ENCODE results near the gene EPHA8. TPM values are rescaled to one million over a fixed set of nuclear protein-coding genes. Genes with fewer than 3 reads are reported as not detected.

Gene EPHA8
- total and polyA plus RNA-seq, 2 of the 4 experiments (the other 2 are of a cell fraction), result not detected

- Histone ChIP-seq H3K9ac (ENCODE audit: low read depth, low read length) (no peak overlapping the region), H2AK5ac (ENCODE audit: low read depth, low read length) (no peak overlapping the region), H2BK20ac (ENCODE audit: low read depth, low read length) (no peak overlapping the region), H4K91ac (ENCODE audit: insufficient read depth, low read depth, low read length) (no peak overlapping the region), H3K4me2 (ENCODE audit: low read depth, low read length) (no peak overlapping the region), H3K56ac (ENCODE audit: extremely low read depth, insufficient read depth, low read length) (no peak overlapping the region), H3K23ac (ENCODE audit: low read depth, low read length) (no peak overlapping the region), H3K27ac (ENCODE audit: insufficient read depth, low read length) (no peak overlapping the region), H3K27me3 (ENCODE audit: control insufficient read depth, insufficient read depth, low read length) (no peaks in the 10 kb centered on the region; the same call in 1 of the 2 replicates), H4K5ac (ENCODE audit: low read depth, low read length) (no peak overlapping the region), H2BK5ac (ENCODE audit: low read depth, low read length, poor library complexity, severe bottlenecking) (no peak overlapping the region), H3K79me1 (ENCODE audit: low read depth in 1 of 2, low read length in 2 of 2) (no peaks in the 10 kb centered on the region), H4K8ac (ENCODE audit: low read depth in 2 of 2, low read length in 2 of 2) (no peak overlapping the region), H4K20me1 (ENCODE audit: insufficient read depth, low read length) (no peaks in the 10 kb centered on the region), H3K9me1 (ENCODE audit: insufficient read depth, low read length) (peaks cover 3% of the 10 kb centered on the region; the same call in 1 of the 2 replicates), H2AK9ac (replicated peaks; ENCODE audit: low read depth, low read length, poor library complexity) (no peak overlapping the region), H2BK15ac (ENCODE audit: low read depth, low read length) (no peak overlapping the region), H3K36me3 (ENCODE audit: control insufficient read depth, insufficient read depth, low read length) (0 out of 2 replicates have a peak, but pooled peaks cover 1% of the 10 kb centered on the region), H3K4me1 (ENCODE audit: control insufficient read depth, insufficient read depth, low read length) (no peaks in the 10 kb centered on the region), H3K4ac (ENCODE audit: low read depth, low read length) (no peak overlapping the region), H3K4me3 (ENCODE audit: insufficient read depth, low read depth, low read length) (no peak overlapping the region), H2BK120ac (ENCODE audit: low read depth, low read length) (no peak overlapping the region), H2AFZ (replicated peaks; ENCODE audit: low read length, poor library complexity) (no peak overlapping the region), H3K14ac (replicated peaks; ENCODE audit: low read depth, low read length) (no peak overlapping the region), H3K9me3 (ENCODE audit: control insufficient read depth, insufficient read depth, low read length) (no peaks in the 10 kb centered on the region), H3K18ac (ENCODE audit: low read depth, low read length) (no peak overlapping the region)
- no peak for DNase-seq
- TF ChIP-seq RCOR1 (IDR thresholded peaks at IDR 0.05; ENCODE audit: insufficient replicate concordance, low read length) (no peak), MAZ (IDR thresholded peaks at IDR 0.05; ENCODE audit: borderline replicate concordance, low read depth, low read length) (no peak), USF2 (IDR thresholded peaks at IDR 0.05; ENCODE audit: low read depth, low read length) (no peak), FOS (IDR thresholded peaks at IDR 0.05; ENCODE audit: low read depth, low read length) (no peak), ELK1 (IDR thresholded peaks at IDR 0.05; ENCODE audit: borderline replicate concordance, low read depth, low read length) (no peak), NFE2L2 (IDR thresholded peaks at IDR 0.05; ENCODE audit: low read depth, low read length) (no peak), CHD1 (IDR thresholded peaks at IDR 0.05; ENCODE audit: low read depth, low read length) (no peak), MXI1 (IDR thresholded peaks at IDR 0.05; ENCODE audit: borderline replicate concordance, low read depth, low read length) (no peak), MAFK (IDR thresholded peaks at IDR 0.05; ENCODE audit: low read depth, low read length) (no peak), CEBPB (IDR thresholded peaks at IDR 0.05; ENCODE audit: low read depth, low read length) (no peak)
- in situ Hi-C loops (cut with MboI; ENCODE audit: low sequenced_read_pairs), result no loop called here
- dilution Hi-C loops (cut with HindIII; ENCODE audit: low sequenced_read_pairs, unreplicated experiment), result no loop called here
- 90% methylated on average over 2 of the region's 4 CpGs; no CpG with 5 or more reads in 1 of the 2 experiments for WGBS, 2 experiments (ENCODE audit: extremely low coverage in 2 of 2, insufficient read length in 1 of 2)
- ChIA-PET CTCF (no interaction called here), POLR2A (ENCODE audit: unreplicated experiment) (no interaction called here)
- BruUV-seq (replicated peaks), result no TSS peak
- intact Hi-C loops (cut with micrococcal nuclease), result no loop called here
- ATAC-seq (ENCODE audit: low read depth), result no peak
Observed at GRCh38 chr1:22534951-22535350, 28.3 kb upstream of the EPHA8 start.
